GM12878 (cell line): ENCODE results near the gene PSMB7. TPM values are rescaled to one million over a fixed set of nuclear protein-coding genes. Genes with fewer than 3 reads are reported as not detected.

Experiments
- ATAC-seq: fragments of 200-7000 bp; cut with Tn5 transposase; 3 replicates; pipeline ENCODE4 v1.9.1; 2020; ENCODE audit warnings: mild to moderate bottlenecking, moderate library complexity
- BruUV-seq: library from RNA; stranded (reverse); fragments of 400-500 nt; replicated peaks from 2 replicates; lab custom pipeline; 2021; lab: Mats Ljungman, UMichigan
- CTCF ChIA-PET: fragments of 300-600 bp; sonication (Branson Sonifier 250); formaldehyde crosslinking; extraction: SDS; loops from one replicate; lab custom pipeline; 2021; ENCODE audit warnings: inconsistent platforms; lab: Yijun Ruan, JAX
- POLR2A ChIA-PET: fragments of 350-600 bp; formaldehyde crosslinking; extraction: SDS; loops from one replicate; lab custom pipeline; 2021; ENCODE audit warnings: inconsistent platforms; lab: Charles Lee
- RAD21 ChIA-PET: fragments of 300-600 bp; sonication (Branson Sonifier 250); formaldehyde crosslinking; loops from one replicate; lab custom pipeline; 2023; ENCODE audit warnings: antibody characterized with exemption; ENCODE audit not compliant: unreplicated experiment; lab: Charles Lee
- SMC1A ChIA-PET: fragments of 300-600 bp; sonication (Branson Sonifier 250); formaldehyde crosslinking; loops from one replicate; lab custom pipeline; 2023; ENCODE audit not compliant: unreplicated experiment, uncharacterized antibody; lab: Charles Lee
- DNase-seq: peaks from one replicate; pipeline ENCODE4 v3.0.0-alpha.2; 2011; ENCODE audit warnings: low read depth, low spot score
- FAIRE-seq: peaks from 3 replicates; lab custom pipeline; 2011; peaks lifted over from hg19 to GRCh38; lab: Jason Lieb, UNC
- H2AFZ ChIP-seq: 2 replicates; pipeline ENCODE4 v1.6.0; 2011; ENCODE audit warnings: low read depth, low read length, control low read depth; ENCODE audit not compliant: control insufficient read depth
- H3K27ac ChIP-seq: 2 replicates; pipeline ENCODE4 v1.5.1; 2011; ENCODE audit warnings: control low read depth; ENCODE audit not compliant: control insufficient read depth, insufficient read depth
- H3K27me3 ChIP-seq, 2 experiments: replicated peaks in 1 of 2; 2 replicates each; pipeline versions ENCODE4 v1.6.0 to v1.6.1; 2011; ENCODE audit warnings: low read length in 1 of 2; ENCODE audit not compliant: control insufficient read depth in 2 of 2, insufficient read depth in 2 of 2
- H3K36me3 ChIP-seq, 2 experiments: 2 replicates each; pipeline ENCODE4 v1.5.1; 2011; ENCODE audit warnings: low read length in 1 of 2; ENCODE audit not compliant: control insufficient read depth in 2 of 2, insufficient read depth in 2 of 2
- H3K4me1 ChIP-seq: 2 replicates; pipeline ENCODE4 v1.6.1; 2011; ENCODE audit warnings: mild to moderate bottlenecking, low read length, moderate library complexity, mixed read lengths; ENCODE audit not compliant: control insufficient read depth, insufficient read depth
- H3K4me2 ChIP-seq: 2 replicates; pipeline ENCODE4 v1.6.0; 2011; ENCODE audit warnings: control low read depth; ENCODE audit not compliant: control insufficient read depth, insufficient read depth
- H3K4me3 ChIP-seq: fragments of 200-600 bp; sonication (generic); 2 replicates; pipeline ENCODE4 v1.5.1; 2016
- H3K79me2 ChIP-seq: 2 replicates; pipeline ENCODE4 v1.6.0; 2011; ENCODE audit warnings: low read length; ENCODE audit not compliant: control insufficient read depth, insufficient read depth
- H3K9ac ChIP-seq: 2 replicates; pipeline ENCODE4 v1.8.0; 2011; ENCODE audit warnings: low read length, control low read depth, mixed read lengths; ENCODE audit not compliant: control insufficient read depth, insufficient read depth
- H3K9me3 ChIP-seq: replicated peaks from 3 replicates; pipeline ENCODE4 v1.5.1; 2011; ENCODE audit warnings: mild to moderate bottlenecking, low read length; ENCODE audit not compliant: control insufficient read depth, insufficient read depth
- H4K20me1 ChIP-seq: 2 replicates; pipeline ENCODE4 v1.6.0; 2011; ENCODE audit not compliant: control insufficient read depth, insufficient read depth
- BCLAF1 ChIP-seq: fragments of 450-650 bp; IDR thresholded peaks from 2 replicates; pipeline ENCODE4 v1.6.1; 2017; ENCODE audit warnings: antibody characterized with exemption, mild to moderate bottlenecking, moderate library complexity
- CBX5 ChIP-seq: sonication (generic); IDR thresholded peaks from 2 replicates; pipeline ENCODE4 v1.6.1; 2016; ENCODE audit warnings: low read depth, moderate library complexity, mild to moderate bottlenecking, inconsistent platforms
- CEBPZ ChIP-seq: fragments of 150-350 bp; IDR thresholded peaks from 2 replicates; pipeline ENCODE4 v1.6.1; 2016; ENCODE audit warnings: low read depth, low read length
- GABPA ChIP-seq: IDR thresholded peaks from 2 replicates; pipeline ENCODE4 v1.6.1; 2014; ENCODE audit warnings: antibody characterized with exemption, low read depth, mild to moderate bottlenecking, inconsistent platforms
- KAT2A ChIP-seq: conservative IDR thresholded peaks from 2 replicates; pipeline ENCODE4 v1.6.1; 2011; ENCODE audit warnings: low read depth, low read length; ENCODE audit not compliant: control insufficient read depth
- MYC ChIP-seq: IDR thresholded peaks from 2 replicates; pipeline ENCODE4 v1.6.1; 2011; ENCODE audit warnings: mild to moderate bottlenecking, low read length, moderate library complexity, inconsistent platforms; ENCODE audit not compliant: insufficient read depth, insufficient replicate concordance, insufficient read length, severe bottlenecking
- NRF1 ChIP-seq: conservative IDR thresholded peaks from 2 replicates; pipeline ENCODE4 v1.6.1; 2011; ENCODE audit warnings: mild to moderate bottlenecking, low read depth, low read length, improper control_type of control experiment
- PAX5 ChIP-seq: IDR thresholded peaks from 2 replicates; pipeline ENCODE4 v1.6.1; 2011; ENCODE audit warnings: low read depth, low read length, borderline replicate concordance
- RAD51 ChIP-seq: fragments of 450-650 bp; IDR thresholded peaks from 2 replicates; pipeline ENCODE4 v1.6.1; 2016; ENCODE audit warnings: moderate library complexity, mild to moderate bottlenecking, inconsistent platforms
- RELA ChIP-seq: fragments of 450-650 bp; IDR thresholded peaks from 2 replicates; pipeline ENCODE4 v1.8.0; 2014; ENCODE audit warnings: borderline replicate concordance; ENCODE audit not compliant: partially characterized antibody
- SMARCA5 ChIP-seq: fragments of 450-650 bp; IDR thresholded peaks from 2 replicates; pipeline ENCODE4 v1.6.1; 2017; ENCODE audit warnings: mild to moderate bottlenecking
- SREBF2 ChIP-seq: IDR thresholded peaks from 2 replicates; pipeline ENCODE4 v1.6.1; 2012; ENCODE audit warnings: mild to moderate bottlenecking, low read length
- TCF3 ChIP-seq: IDR thresholded peaks from 2 replicates; pipeline ENCODE4 v1.6.1; 2012; ENCODE audit warnings: low read depth, mild to moderate bottlenecking, low read length, borderline replicate concordance; ENCODE audit not compliant: insufficient read depth
- YY1 ChIP-seq: IDR thresholded peaks from 2 replicates; pipeline ENCODE4 v1.6.1; 2011; ENCODE audit warnings: low read depth, mild to moderate bottlenecking, low read length
- WGBS: methylation state at CpG from one replicate; pipeline ENCODE4 v1.1.6; 2016; ENCODE audit warnings: low lambda C conversion rate; ENCODE audit not compliant: insufficient replicate concordance, insufficient coverage; ENCODE audit errors: missing lambda C conversion rate; 5-methylcytosine and 5-hydroxymethylcytosine counted together
- in situ Hi-C: fragments of 300-500 bp; cut with MboI; formaldehyde crosslinking; loops from 9 replicates; pipeline ENCODE4 v1.14.3; 2018; ENCODE audit warnings: mixed read lengths
- intact Hi-C: fragments of 100-400 bp; cut with micrococcal nuclease; formaldehyde crosslinking; loops from one replicate; pipeline ENCODE4 v1.14.2; 2022; ENCODE audit not compliant: unreplicated experiment
- polyA plus RNA-seq, 11 experiments: library from polyadenylated mRNA; depleted of rRNA in 4 of 11; unstranded in 6 of 11; stranded (reverse) in 5 of 11; fragments of >200 nt; fragmentation: Nextera tagmentation in 4 of 11; fragmentation: Illumina TruSeq in 1 of 11; extraction: Ambion mirVana in 4 of 11; extraction: Trizol in 1 of 11; gene quantifications; 1 replicate in 1 of 11; 2 replicates in 10 of 11; pipeline versions ENCODE4 v1.2.1 to v1.2.3, GENCODE V29; 2011 to 2016; ENCODE audit warnings: inconsistent platforms in 2 of 11, missing spikeins in 2 of 11, low read depth in 1 of 11
- total RNA-seq, 4 experiments: library from RNA; depleted of rRNA in 3 of 4; stranded (reverse); fragments of >200 nt in 3 of 4; fragmentation: Illumina TruSeq in 1 of 4; extraction: Trizol in 1 of 4; gene quantifications; 2 replicates each; pipeline versions ENCODE4 v1.2.1 to v1.2.3, GENCODE V29; 2013 to 2021
- TF ChIP-seq, protein P1 (sequence below): fragments of 450-650 bp; IDR thresholded peaks from 2 replicates; pipeline ENCODE4 v1.6.1; 2016; ENCODE audit warnings: mild to moderate bottlenecking, moderate library complexity, borderline replicate concordance

The PSMB7 gene
- total and polyA plus RNA-seq, 10 of the 15 experiments (the other 5 are each of a cell fraction or from before 2014, with no cell fraction given), result 174 to 564 (median 268) TPM

GRCh38 chr9:124423155-124423554, 7.9 kb upstream of the PSMB7 start:
- FAIRE-seq, result no peak

More at GRCh38 chr9:124423155-124423554, 7.9 kb upstream of the PSMB7 start:
- intact Hi-C loops (no loop called here), in situ Hi-C loops (loop anchor here (5.0 kb wide), 1 partner anchor 114 kb away; no protein-coding TSS in a partner anchor)
- Histone ChIP-seq H3K27ac (no peak overlapping the region), H3K27me3 (no peaks in the 10 kb centered on the region), H3K9ac (no peak overlapping the region), H3K79me2 (no peaks in the 10 kb centered on the region), H3K4me2 (no peak overlapping the region), H4K20me1 (no peaks in the 10 kb centered on the region), H3K9me3 (no peaks in the 10 kb centered on the region; the same call in 2 of the 3 replicates), H3K4me1 (peaks cover 9% of the 10 kb centered on the region), H3K4me3 (no peak overlapping the region), H3K36me3 (no peaks in the 10 kb centered on the region), H2AFZ (no peak overlapping the region)
- no peak for ATAC-seq
- TF ChIP-seq PAX5 (no peak), RELA (no peak), BCLAF1 (no peak), RAD51 (no peak), CBX5 (no peak), MYC (no peak), KAT2A (no peak), YY1 (no peak), TCF3 (no peak), SMARCA5 (no peak), GABPA (no peak), CEBPZ (no peak), NRF1 (no peak), SREBF2 (no peak)
- TF ChIP-seq, protein P1, sequence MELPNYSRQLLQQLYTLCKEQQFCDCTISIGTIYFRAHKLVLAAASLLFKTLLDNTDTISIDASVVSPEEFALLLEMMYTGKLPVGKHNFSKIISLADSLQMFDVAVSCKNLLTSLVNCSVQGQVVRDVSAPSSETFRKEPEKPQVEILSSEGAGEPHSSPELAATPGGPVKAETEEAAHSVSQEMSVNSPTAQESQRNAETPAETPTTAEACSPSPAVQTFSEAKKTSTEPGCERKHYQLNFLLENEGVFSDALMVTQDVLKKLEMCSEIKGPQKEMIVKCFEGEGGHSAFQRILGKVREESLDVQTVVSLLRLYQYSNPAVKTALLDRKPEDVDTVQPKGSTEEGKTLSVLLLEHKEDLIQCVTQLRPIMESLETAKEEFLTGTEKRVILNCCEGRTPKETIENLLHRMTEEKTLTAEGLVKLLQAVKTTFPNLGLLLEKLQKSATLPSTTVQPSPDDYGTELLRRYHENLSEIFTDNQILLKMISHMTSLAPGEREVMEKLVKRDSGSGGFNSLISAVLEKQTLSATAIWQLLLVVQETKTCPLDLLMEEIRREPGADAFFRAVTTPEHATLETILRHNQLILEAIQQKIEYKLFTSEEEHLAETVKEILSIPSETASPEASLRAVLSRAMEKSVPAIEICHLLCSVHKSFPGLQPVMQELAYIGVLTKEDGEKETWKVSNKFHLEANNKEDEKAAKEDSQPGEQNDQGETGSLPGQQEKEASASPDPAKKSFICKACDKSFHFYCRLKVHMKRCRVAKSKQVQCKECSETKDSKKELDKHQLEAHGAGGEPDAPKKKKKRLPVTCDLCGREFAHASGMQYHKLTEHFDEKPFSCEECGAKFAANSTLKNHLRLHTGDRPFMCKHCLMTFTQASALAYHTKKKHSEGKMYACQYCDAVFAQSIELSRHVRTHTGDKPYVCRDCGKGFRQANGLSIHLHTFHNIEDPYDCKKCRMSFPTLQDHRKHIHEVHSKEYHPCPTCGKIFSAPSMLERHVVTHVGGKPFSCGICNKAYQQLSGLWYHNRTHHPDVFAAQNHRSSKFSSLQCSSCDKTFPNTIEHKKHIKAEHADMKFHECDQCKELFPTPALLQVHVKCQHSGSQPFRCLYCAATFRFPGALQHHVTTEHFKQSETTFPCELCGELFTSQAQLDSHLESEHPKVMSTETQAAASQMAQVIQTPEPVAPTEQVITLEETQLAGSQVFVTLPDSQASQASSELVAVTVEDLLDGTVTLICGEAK, result no peak
- CTCF ChIA-PET, result no interaction called here
- no peak for DNase-seq
- SMC1A ChIA-PET, result no interaction called here
- 46% methylated on average over 5 of the region's 5 CpGs for WGBS
- RAD21 ChIA-PET, result no interaction called here
- POLR2A ChIA-PET, result no interaction called here
- BruUV-seq, result no TSS peak
